GM12892 (cell line): ENCODE measurements around the gene COMTD1.

Source experiments
- POLR2A ChIP-seq: IDR thresholded peaks from 2 replicates; pipeline ENCODE4 v1.6.1; 2011; ENCODE audit warnings: low read depth, low read length, control low read depth
- POLR2AphosphoS5 ChIP-seq: IDR thresholded peaks from 2 replicates; pipeline ENCODE4 v1.6.1; 2011; ENCODE audit warnings: low read depth, low read length, control low read depth

DNA sequence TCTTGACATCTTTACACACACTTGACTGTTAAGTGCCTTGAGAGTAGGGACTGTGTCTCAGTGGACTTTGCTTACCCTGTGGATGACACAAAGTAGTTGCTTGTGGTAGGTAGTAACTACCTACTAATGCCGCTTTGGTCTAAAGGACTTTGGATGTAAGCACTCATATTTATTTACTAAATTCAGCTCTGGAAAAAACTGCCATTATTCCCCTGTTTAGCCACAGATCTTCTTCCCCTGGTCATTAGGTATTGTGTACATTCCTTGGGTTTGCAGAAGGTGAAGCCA, 28.0 kb downstream of the COMTD1 start:
- TF ChIP-seq POLR2A = no peak
- no peak for TF ChIP-seq POLR2AphosphoS5
